ACC112 (cell line): ENCODE measurements around the gene ZAR1L.

ENCODE experiments used
- H2AFZ ChIP-seq: fragments of 200-600 bp; sonication (generic); one replicate; pipeline ENCODE4 v1.6.0; 2017; ENCODE audit warnings: antibody characterized with exemption, low read length; ENCODE audit not compliant: unreplicated experiment
- H3K27ac ChIP-seq: fragments of 200-600 bp; sonication (generic); 2 replicates; pipeline ENCODE4 v1.5.1; 2014; ENCODE audit warnings: low read depth, mild to moderate bottlenecking, antibody characterized with exemption, low read length, moderate library complexity
- H3K27me3 ChIP-seq: fragments of 200-600 bp; sonication (generic); 2 replicates; pipeline ENCODE4 v1.6.1; 2014; ENCODE audit warnings: mild to moderate bottlenecking, antibody characterized with exemption, low read length, moderate library complexity, mixed read lengths; ENCODE audit not compliant: insufficient read depth
- H3K36me3 ChIP-seq: fragments of 200-600 bp; sonication (generic); 2 replicates; pipeline ENCODE4 v1.6.1; 2016; ENCODE audit warnings: mild to moderate bottlenecking, antibody characterized with exemption, low read length, moderate library complexity, mixed read lengths; ENCODE audit not compliant: insufficient read depth
- H3K4me1 ChIP-seq: fragments of 200-600 bp; sonication (generic); one replicate; pipeline ENCODE4 v1.6.1; 2016; ENCODE audit warnings: low read length, mixed read lengths; ENCODE audit not compliant: insufficient read depth, unreplicated experiment, control insufficient read depth
- H3K4me3 ChIP-seq: fragments of 200-600 bp; sonication (generic); 2 replicates; pipeline ENCODE4 v1.5.1; 2014; ENCODE audit warnings: mild to moderate bottlenecking, low read depth, low read length
- H3K79me2 ChIP-seq: fragments of 200-600 bp; sonication (generic); one replicate; pipeline ENCODE4 v1.6.0; 2016; ENCODE audit warnings: low read length; ENCODE audit not compliant: control insufficient read depth, unreplicated experiment, insufficient read depth

Gene ZAR1L

DNA sequence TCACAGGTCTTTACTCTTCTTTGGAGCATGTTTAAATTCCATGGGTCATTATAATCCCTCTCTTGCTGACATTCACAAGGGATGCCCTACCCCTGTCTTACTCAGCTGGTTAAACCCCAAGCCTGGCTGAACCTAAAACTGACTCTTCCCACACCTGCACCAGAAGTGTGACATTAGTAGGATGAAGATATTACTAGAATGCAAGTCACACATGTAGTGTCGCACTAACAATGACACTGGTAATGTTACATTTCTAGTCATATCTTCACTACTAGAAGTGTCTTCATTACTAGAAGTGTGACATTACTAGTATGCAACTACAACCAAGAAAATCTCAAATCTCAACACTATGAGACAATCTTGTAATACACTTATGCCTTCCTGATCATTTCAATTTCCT is 14.2 kb downstream of the ZAR1L start:
- peaks cover 40% of the 10 kb centered on the region for H3K27me3 ChIP-seq
- no peaks in the 10 kb centered on the region for H3K36me3 ChIP-seq

DNA sequence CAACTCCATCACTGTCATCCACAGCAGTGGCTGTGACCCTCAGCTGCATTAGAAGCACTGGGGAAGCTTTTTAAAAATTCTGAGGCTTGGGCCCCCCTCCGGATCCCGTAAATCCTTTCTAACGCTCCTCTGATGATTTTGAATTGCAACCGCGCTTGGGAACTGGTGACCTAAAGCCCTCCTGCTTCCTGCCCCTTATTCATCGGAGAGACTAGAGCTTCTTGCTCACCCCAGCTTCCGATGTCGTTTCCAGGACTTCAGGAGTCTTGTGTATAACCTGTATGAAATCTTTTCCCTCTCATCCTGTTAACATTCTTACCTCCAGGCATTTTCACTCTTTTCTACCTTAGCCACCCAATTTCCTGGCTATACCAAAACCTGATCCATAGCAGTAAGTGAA is 14.8 kb downstream of the ZAR1L start:
- H3K27me3 ChIP-seq, result peaks cover 40% of the 10 kb centered on the region
- no peaks in the 10 kb centered on the region for H3K4me1 ChIP-seq
- no peak overlapping the region for H3K27ac ChIP-seq
- no peaks in the 10 kb centered on the region for H3K79me2 ChIP-seq
- H2AFZ ChIP-seq, result no peak overlapping the region
- no peaks in the 10 kb centered on the region for H3K36me3 ChIP-seq
- no peak overlapping the region for H3K4me3 ChIP-seq

More for the DNA sequence above, 14.2 kb downstream of the ZAR1L start:
- Histone ChIP-seq H3K27ac (no peak overlapping the region), H3K4me3 (no peak overlapping the region), H2AFZ (no peak overlapping the region), H3K79me2 (no peaks in the 10 kb centered on the region), H3K4me1 (no peaks in the 10 kb centered on the region)

DNA sequence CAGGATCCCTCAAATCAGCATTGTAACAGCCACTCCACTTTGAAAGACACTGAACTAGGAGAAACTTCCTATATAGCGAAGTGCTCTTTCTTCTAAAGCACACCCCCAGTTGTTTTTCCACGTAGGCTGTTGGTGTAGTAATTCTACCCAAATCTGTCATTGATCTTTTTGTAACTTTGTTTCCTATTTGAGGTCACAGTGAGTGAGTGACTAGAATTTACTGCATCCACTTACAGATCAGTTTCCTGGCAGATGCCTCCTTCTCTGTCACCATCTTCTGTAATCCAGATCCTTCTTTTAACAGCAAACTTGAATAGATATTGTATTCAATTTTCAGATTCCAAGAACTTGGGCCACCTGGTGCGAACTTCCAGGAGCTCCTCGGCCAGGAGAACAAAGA is 15.3 kb downstream of the ZAR1L start:
- no peaks in the 10 kb centered on the region for H3K36me3 ChIP-seq
- no peak overlapping the region for H2AFZ ChIP-seq
- H3K4me3 ChIP-seq, result no peak overlapping the region
- no peaks in the 10 kb centered on the region for H3K79me2 ChIP-seq
- no peak overlapping the region for H3K27ac ChIP-seq
- H3K27me3 ChIP-seq, result peaks cover 40% of the 10 kb centered on the region
- no peaks in the 10 kb centered on the region for H3K4me1 ChIP-seq

DNA sequence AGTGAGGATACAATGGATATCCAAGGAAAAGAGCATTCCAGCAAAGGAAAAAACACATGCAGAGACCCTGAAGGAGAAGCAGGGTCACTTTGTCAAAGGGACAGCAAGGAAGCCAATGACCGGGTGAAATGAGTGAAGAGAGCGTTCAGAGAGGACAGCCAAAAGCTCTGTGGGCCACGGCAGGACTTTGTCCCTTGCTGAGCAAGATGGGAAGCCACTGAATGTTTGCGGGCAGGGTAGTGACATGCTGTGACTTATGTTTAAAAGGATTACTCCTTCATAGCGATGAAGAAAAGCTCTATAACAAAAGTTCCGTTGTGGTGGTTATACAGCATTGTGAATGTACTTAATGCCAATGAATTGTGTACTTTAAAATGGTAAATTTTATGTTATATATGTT is 16.5 kb downstream of the ZAR1L start:
- no peaks in the 10 kb centered on the region for H3K36me3 ChIP-seq
- H3K4me1 ChIP-seq, result no peaks in the 10 kb centered on the region
- no peak overlapping the region for H2AFZ ChIP-seq
- no peak overlapping the region for H3K4me3 ChIP-seq
- H3K27ac ChIP-seq, result no peak overlapping the region
- peaks cover 40% of the 10 kb centered on the region for H3K27me3 ChIP-seq
- no peaks in the 10 kb centered on the region for H3K79me2 ChIP-seq

DNA sequence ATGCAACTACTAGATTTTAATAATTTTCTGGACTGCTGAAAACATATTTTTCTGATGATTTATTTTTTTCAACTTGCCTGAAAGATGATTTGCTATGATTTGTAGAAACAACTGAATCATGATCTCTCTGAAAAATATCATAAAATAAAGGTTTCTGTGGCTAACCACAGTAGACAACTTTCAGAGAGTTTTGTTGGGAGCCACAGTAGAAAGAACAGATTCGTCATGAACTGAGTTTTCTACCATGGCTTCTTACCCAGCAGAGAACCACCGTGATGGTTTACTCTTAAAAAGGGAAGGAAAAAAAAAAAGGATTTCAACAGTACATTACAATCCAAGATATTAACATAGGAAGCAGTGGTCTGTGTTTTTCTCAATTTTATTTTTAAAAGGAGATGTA is 18.0 kb downstream of the ZAR1L start:
- H3K27me3 ChIP-seq, result peaks cover 40% of the 10 kb centered on the region
- no peak overlapping the region for H3K4me3 ChIP-seq
- H3K4me1 ChIP-seq, result no peaks in the 10 kb centered on the region
- no peak overlapping the region for H3K27ac ChIP-seq
- no peaks in the 10 kb centered on the region for H3K79me2 ChIP-seq
- H2AFZ ChIP-seq, result no peak overlapping the region
- no peaks in the 10 kb centered on the region for H3K36me3 ChIP-seq

DNA sequence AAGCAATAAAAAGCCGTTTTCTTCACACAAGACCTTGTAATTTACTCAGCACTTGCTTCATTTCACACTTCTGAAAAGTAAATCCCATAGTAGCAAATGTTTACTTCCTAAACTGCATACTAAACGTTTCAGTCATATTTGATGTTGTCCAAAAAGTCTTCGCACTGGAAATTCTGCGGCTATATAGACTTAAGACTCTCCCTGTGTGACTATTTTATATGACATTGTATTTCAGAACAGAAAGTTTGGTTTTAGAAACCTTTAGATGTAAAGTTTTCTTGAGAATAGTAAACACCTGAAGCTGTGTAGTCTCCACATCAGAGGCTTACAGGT is 29.6 kb downstream of the ZAR1L start:
- Histone ChIP-seq H3K79me2 (no peaks in the 10 kb centered on the region), H3K27ac (peak overlapping the region; percentile 77), H3K36me3 (no peaks in the 10 kb centered on the region), H3K4me1 (peaks cover 18% of the 10 kb centered on the region), H2AFZ (peak overlapping the region; percentile 95), H3K4me3 (peak overlapping the region; percentile 56), H3K27me3 (no peaks in the 10 kb centered on the region)

DNA sequence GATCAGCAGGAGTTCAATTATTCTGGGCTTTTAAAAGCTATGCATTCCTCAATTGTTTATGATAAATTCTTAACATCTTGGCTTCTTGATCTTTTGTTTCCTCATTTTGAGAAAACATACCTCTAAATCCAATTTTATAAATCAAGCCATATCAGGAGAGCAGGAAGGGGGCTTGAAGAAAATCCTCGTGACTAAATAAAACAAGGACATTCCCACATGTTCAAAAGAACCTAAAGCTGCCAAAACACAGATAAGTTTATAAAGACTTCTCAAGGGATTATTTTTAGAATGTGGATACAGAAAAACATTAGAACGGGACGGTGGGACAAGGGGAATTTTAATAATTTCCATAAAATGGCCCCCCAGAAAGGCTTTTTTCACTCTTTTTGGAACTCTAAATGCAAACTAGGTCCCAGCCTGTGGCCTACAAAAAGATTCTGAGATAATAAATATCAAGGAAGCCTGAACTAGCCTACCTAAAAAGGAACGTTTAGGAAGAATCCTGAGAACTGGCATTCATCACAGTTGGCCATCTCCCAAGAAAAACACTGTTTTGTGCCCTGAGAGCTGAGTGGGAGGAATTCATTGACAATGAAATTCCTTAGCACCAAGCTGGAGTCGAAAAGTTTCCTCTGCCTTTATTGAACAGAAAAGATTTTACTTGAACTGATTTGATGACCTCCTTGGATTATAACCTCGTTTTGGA is 30.1 kb downstream of the ZAR1L start:
- Histone ChIP-seq H3K36me3 (no peaks in the 10 kb centered on the region), H3K4me3 (peak overlapping the region; percentile 56), H3K4me1 (peaks cover 18% of the 10 kb centered on the region), H3K27ac (peak overlapping the region; percentile 77), H3K79me2 (no peaks in the 10 kb centered on the region), H3K27me3 (no peaks in the 10 kb centered on the region), H2AFZ (peak overlapping the region; percentile 95)

DNA sequence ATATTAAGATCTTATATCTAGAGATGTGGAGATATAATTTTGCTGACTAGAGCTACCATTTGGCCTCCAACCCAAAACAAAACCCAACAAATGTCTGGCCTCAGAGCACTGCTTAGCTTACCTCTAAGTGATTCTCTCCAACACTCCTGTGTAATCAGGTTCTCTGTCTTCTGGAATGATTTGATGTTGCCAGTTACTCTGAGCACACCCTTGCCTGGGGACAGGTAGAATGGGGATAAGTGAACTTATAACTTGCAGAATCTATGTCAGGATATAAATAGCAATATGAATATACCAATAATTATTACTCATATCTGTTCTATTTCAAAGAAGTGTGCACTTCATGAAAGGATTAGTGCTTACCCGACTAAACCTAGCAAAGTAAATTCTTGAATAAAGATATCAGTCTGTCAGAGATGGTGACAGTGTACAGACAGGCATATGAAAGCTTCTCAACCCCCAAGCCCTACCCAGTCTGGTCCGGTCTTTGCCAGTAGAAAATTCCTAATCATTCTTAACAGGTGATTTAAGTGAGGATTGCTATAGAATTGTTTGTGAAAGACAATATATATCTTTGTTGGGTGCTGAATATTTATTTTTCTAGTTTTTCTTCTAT is 33.0 kb downstream of the ZAR1L start:
- H3K4me1 ChIP-seq, result peaks cover 18% of the 10 kb centered on the region
- no peaks in the 10 kb centered on the region for H3K27me3 ChIP-seq
- no peaks in the 10 kb centered on the region for H3K79me2 ChIP-seq
- no peaks in the 10 kb centered on the region for H3K36me3 ChIP-seq
- no peak overlapping the region for H3K27ac ChIP-seq
- no peak overlapping the region for H3K4me3 ChIP-seq
- H2AFZ ChIP-seq, result no peak overlapping the region

DNA sequence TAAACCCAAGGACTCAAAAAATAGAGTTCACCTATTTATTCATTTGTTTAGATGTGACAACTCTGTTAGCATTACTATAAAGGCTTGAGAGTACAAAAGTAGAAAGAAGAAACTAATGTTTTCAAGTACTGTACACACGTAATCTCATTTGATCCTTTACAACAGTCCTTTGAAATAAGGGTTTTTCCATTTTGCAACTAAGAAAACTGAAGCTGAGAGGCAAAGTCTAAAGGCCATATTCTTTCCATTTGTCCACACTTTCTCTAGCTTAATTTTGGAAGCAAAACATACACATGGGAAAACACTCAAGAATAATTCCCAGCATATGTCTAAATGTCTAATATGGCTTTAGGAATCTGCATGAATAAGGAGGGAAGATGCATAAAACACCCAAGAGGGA is 34.1 kb downstream of the ZAR1L start:
- no peaks in the 10 kb centered on the region for H3K36me3 ChIP-seq
- H3K27me3 ChIP-seq, result no peaks in the 10 kb centered on the region
- H3K4me1 ChIP-seq, result peaks cover 17% of the 10 kb centered on the region
- H3K79me2 ChIP-seq, result no peaks in the 10 kb centered on the region
- no peak overlapping the region for H3K27ac ChIP-seq
- no peak overlapping the region for H2AFZ ChIP-seq
- H3K4me3 ChIP-seq, result no peak overlapping the region

DNA sequence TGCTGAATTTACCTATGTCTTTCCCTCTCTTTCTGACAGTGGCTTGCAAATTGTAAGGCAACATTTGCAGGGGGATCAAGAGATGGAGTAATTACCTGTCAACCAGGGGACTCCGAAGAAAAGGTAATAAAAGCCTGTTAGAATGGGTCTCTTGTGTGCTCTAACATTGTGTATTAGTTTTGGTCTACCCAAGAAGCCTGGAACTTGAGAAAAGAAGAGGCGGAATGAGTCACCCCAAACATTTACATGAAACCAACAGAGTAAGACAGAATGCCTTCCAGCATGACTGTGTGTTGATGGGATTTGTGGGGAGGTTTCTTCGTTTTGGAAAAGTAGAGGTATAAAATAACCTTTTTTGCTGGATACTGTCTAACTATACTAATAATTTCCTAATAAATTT is 36.7 kb downstream of the ZAR1L start:
- Histone ChIP-seq H3K4me3 (no peak overlapping the region), H3K79me2 (no peaks in the 10 kb centered on the region), H3K4me1 (no peaks in the 10 kb centered on the region), H2AFZ (no peak overlapping the region), H3K27ac (no peak overlapping the region), H3K27me3 (no peaks in the 10 kb centered on the region), H3K36me3 (no peaks in the 10 kb centered on the region)

DNA sequence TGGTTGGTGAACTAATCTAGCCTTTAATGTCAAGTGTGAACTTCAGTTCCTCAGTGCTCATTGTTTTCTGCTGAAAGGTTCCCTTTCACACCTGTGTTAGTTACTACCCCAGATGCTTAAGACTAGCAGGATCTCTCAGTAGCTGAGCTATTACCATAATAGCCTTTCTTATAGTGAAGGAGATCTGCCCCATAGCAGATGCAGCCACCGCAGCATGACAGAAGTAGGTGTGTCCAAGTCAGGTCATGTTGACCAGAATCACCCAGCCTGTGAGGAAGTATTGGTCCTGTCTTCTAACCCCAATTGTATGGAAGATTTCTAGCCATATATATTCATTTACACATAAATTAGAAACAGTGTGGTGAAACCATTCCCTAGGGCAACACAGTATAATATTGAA is 37.3 kb downstream of the ZAR1L start:
- Histone ChIP-seq H3K27ac (no peak overlapping the region), H3K79me2 (no peaks in the 10 kb centered on the region), H3K4me3 (no peak overlapping the region), H2AFZ (no peak overlapping the region), H3K4me1 (no peaks in the 10 kb centered on the region), H3K36me3 (no peaks in the 10 kb centered on the region), H3K27me3 (no peaks in the 10 kb centered on the region)
